ENCODE measurements around the gene BICDL1. TPM values are rescaled to one million over a fixed set of nuclear protein-coding genes. Genes with fewer than 3 reads are reported as not detected.

The BICDL1 gene
- total and polyA plus RNA-seq, 2 of the 4 experiments (the other 2 are of a cell fraction) = not detected

- peaks cover 7% of the 10 kb centered on the region; the same call in 1 of the 2 replicates for H3K36me3 ChIP-seq (ENCODE audit: control insufficient read depth, insufficient read depth, low read length)
- in situ Hi-C loops (cut with MboI; ENCODE audit: low sequenced_read_pairs) (loop anchor here (25.0 kb wide), 1 partner anchor 1754 kb away; the partner anchor contains the start of gene TAOK3), dilution Hi-C loops (cut with HindIII; ENCODE audit: low sequenced_read_pairs, unreplicated experiment) (no loop called here), intact Hi-C loops (cut with micrococcal nuclease) (no loop called here)
- peak overlapping the region; percentile 91 for H2AK9ac ChIP-seq (replicated peaks; ENCODE audit: low read depth, low read length, poor library complexity)
- POLR2A ChIA-PET (ENCODE audit: unreplicated experiment) = interaction anchor here (0.6 kb wide), 1 partner anchor 225 kb away, joined by 4 read pairs; no protein-coding TSS in a partner anchor
- peaks cover 15% of the 10 kb centered on the region for H3K4me1 ChIP-seq (ENCODE audit: control insufficient read depth, insufficient read depth, low read length)
- H4K8ac ChIP-seq (ENCODE audit: low read depth in 2 of 2, low read length in 2 of 2) = peak overlapping the region; percentile 67 to 74; a peak in 3 of 4 replicates
- peaks cover 19 to 64% of the 10 kb centered on the region in 2 experiments for H3K79me1 ChIP-seq (ENCODE audit: low read depth in 1 of 2, low read length in 2 of 2)
- no peaks in the 10 kb centered on the region for H3K9me3 ChIP-seq (ENCODE audit: control insufficient read depth, insufficient read depth, low read length)
- peak overlapping the region; percentile 95 for H3K4me3 ChIP-seq (ENCODE audit: insufficient read depth, low read depth, low read length)
- peak overlapping the region; percentile 79 for H4K91ac ChIP-seq (ENCODE audit: insufficient read depth, low read depth, low read length)
- H3K4ac ChIP-seq (ENCODE audit: low read depth, low read length) = peak overlapping the region; percentile 91
- H2BK15ac ChIP-seq (ENCODE audit: low read depth, low read length) = no peak overlapping the region
- peak overlapping the region; percentile 83 for H4K5ac ChIP-seq (ENCODE audit: low read depth, low read length)
- H3K9ac ChIP-seq (ENCODE audit: low read depth, low read length) = peak overlapping the region; percentile 98
- no peak overlapping the region for H2BK120ac ChIP-seq (ENCODE audit: low read depth, low read length)
- no peak overlapping the region for H2BK20ac ChIP-seq (ENCODE audit: low read depth, low read length)
- no peak for TF ChIP-seq MAZ (IDR thresholded peaks at IDR 0.05; ENCODE audit: borderline replicate concordance, low read depth, low read length)
- TF ChIP-seq BHLHE40 (IDR thresholded peaks at IDR 0.05; ENCODE audit: low read depth, low read length) = peak; percentile 75
- no peak for TF ChIP-seq ELK1 (IDR thresholded peaks at IDR 0.05; ENCODE audit: borderline replicate concordance, low read depth, low read length)
- no peak for TF ChIP-seq RFX5 (IDR thresholded peaks at IDR 0.05; ENCODE audit: low read depth, low read length)
- no peak for TF ChIP-seq CHD1 (IDR thresholded peaks at IDR 0.05; ENCODE audit: low read depth, low read length)
- TF ChIP-seq SMC3 (IDR thresholded peaks at IDR 0.05; ENCODE audit: low read depth, low read length) = no peak
- TF ChIP-seq POLR2A (IDR thresholded peaks at IDR 0.05; ENCODE audit: low read depth, low read length) = no peak
- TF ChIP-seq USF2 (IDR thresholded peaks at IDR 0.05; ENCODE audit: low read depth, low read length) = peak; percentile 47; the same call in 1 of the 2 replicates
- peak; percentile 53 for TF ChIP-seq RCOR1 (IDR thresholded peaks at IDR 0.05; ENCODE audit: insufficient replicate concordance, low read length)
- TF ChIP-seq MAFK (IDR thresholded peaks at IDR 0.05; ENCODE audit: low read depth, low read length) = no peak
- no peak for TF ChIP-seq FOS (IDR thresholded peaks at IDR 0.05; ENCODE audit: low read depth, low read length)
- no peak for TF ChIP-seq CTCF (conservative IDR thresholded peaks at IDR 0.05; ENCODE audit: low read depth, low read length)
- no CpG with 5 or more reads among the region's 31 CpGs for WGBS, 2 experiments (ENCODE audit: extremely low coverage in 2 of 2, insufficient read length in 1 of 2)
- peak; percentile 7 for ATAC-seq (ENCODE audit: low read depth)
- BruUV-seq (replicated peaks) = TSS peak; percentile 35
- peak overlapping the region; percentile 74 for H3K18ac ChIP-seq (ENCODE audit: low read depth, low read length)
- H2BK5ac ChIP-seq (ENCODE audit: low read depth, low read length, poor library complexity, severe bottlenecking) = peak overlapping the region; percentile 70
- H3K9me1 ChIP-seq (ENCODE audit: insufficient read depth, low read length) = peaks cover 26% of the 10 kb centered on the region
- H4K20me1 ChIP-seq (ENCODE audit: insufficient read depth, low read length) = peaks cover 61% of the 10 kb centered on the region
- CTCF ChIA-PET = no interaction called here
- H3K14ac ChIP-seq (replicated peaks; ENCODE audit: low read depth, low read length) = peak overlapping the region; percentile 91
- H3K4me2 ChIP-seq (ENCODE audit: low read depth, low read length) = peak overlapping the region; percentile 95
- H3K27ac ChIP-seq (ENCODE audit: insufficient read depth, low read length) = peak overlapping the region; percentile 88
- H3K23ac ChIP-seq (ENCODE audit: low read depth, low read length) = peak overlapping the region; percentile 87; the same call in 1 of the 2 replicates
- H2AFZ ChIP-seq (replicated peaks; ENCODE audit: low read length, poor library complexity) = peak overlapping the region; percentile 48
- no peaks in the 10 kb centered on the region for H3K27me3 ChIP-seq (ENCODE audit: control insufficient read depth, insufficient read depth, low read length)
- peak; percentile 26 for DNase-seq
- peak overlapping the region; percentile 52; the same call in 1 of the 2 replicates for H3K56ac ChIP-seq (ENCODE audit: extremely low read depth, insufficient read depth, low read length)
- H2AK5ac ChIP-seq (ENCODE audit: low read depth, low read length) = peak overlapping the region; percentile 98
Observed at GRCh38 chr12:120115692-120116440, 126.8 kb downstream of the BICDL1 start.

Data from IMR-90 (cell line).